ENCODE results near the gene SURF6.

The SURF6 gene

DNA sequence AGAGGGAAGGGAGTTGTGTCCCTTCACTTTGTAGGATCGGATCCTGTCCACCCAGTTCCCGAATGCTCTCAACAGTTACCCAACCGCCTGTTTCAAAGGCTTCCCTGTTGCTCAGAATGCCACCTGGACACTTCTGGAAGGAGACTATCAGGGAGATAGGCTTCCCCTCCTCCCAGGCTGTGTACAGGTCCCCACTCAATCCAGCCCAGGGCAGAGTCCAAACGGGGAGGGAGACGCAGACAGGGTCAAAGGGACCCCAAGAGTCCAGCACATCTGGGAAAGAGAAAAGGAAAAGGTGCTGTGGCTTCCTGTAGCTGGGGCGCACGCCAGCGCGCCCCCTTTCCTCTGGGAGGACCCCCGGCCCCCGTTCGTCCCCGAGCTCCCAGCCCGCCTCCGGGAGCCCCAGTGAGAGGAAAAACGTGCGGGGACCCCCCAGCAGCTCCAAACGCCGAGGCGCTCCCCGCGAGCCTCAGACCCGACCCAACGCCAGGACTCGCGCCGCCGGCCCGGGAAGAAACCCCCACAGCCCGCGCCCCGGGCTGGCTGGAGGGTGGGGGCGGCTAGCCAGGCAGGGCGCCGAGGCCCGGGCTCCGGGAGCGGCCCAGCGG lies 39.2 kb upstream of the SURF6 start:
- Histone ChIP-seq H3K18ac (ENCODE audit: low read length) (peak overlapping the region; percentile 95), H3K14ac (ENCODE audit: low read length) (no peak overlapping the region), H2BK15ac (ENCODE audit: low read length) (no peak overlapping the region), H3K79me1 (ENCODE audit: low read depth, low read length) (peaks cover 17% of the 10 kb centered on the region), H2BK120ac (ENCODE audit: low read depth, low read length) (no peak overlapping the region), H2BK12ac (ENCODE audit: low read length) (no peak overlapping the region), H3K36me3 (replicated peaks in 1 of 2; ENCODE audit: control insufficient read depth in 2 of 2, insufficient read depth in 2 of 2, low read length in 2 of 2) (peaks cover 10 to 39% of the 10 kb centered on the region in 2 donors), H3K9me3 (replicated peaks in 1 of 2; ENCODE audit: control insufficient read depth in 2 of 2, insufficient read depth in 1 of 2, low read depth in 1 of 2, low read length in 2 of 2) (peaks cover 0 to 10% of the 10 kb centered on the region in 2 donors), H3K27ac (replicated peaks; ENCODE audit: low read length) (no peak overlapping the region), H4K91ac (ENCODE audit: low read depth, low read length, poor library complexity) (no peak overlapping the region), H3K4me1 (ENCODE audit: control insufficient read depth in 2 of 2, insufficient read depth in 1 of 2, low read depth in 1 of 2, low read length in 2 of 2) (peaks cover 2 to 7% of the 10 kb centered on the region in 2 donors), H3K23ac (ENCODE audit: low read depth, low read length, poor library complexity) (no peak overlapping the region), H3K4me3 (ENCODE audit: low read length in 2 of 2) (peak overlapping the region; percentile 90 to 99), H3K9ac (ENCODE audit: low read depth, low read length, poor library complexity) (peak overlapping the region; percentile 97), H2AFZ (ENCODE audit: low read length) (peak overlapping the region; percentile 91), H2BK5ac (ENCODE audit: low read length) (peak overlapping the region; percentile 2), H3K4me2 (ENCODE audit: insufficient read depth, low read length, poor library complexity, severe bottlenecking) (peak overlapping the region; percentile 48), H2AK5ac (ENCODE audit: low read depth, low read length) (peak overlapping the region; percentile 60), H4K8ac (ENCODE audit: low read depth, low read length) (no peak overlapping the region), H3K27me3 (ENCODE audit: control insufficient read depth in 3 of 3, insufficient read depth in 3 of 3, low read depth in 1 of 3, low read length in 3 of 3) (peaks cover 0 to 1% (median 0%) of the 10 kb centered on the region in 3 experiments), H3K4ac (ENCODE audit: low read length) (no peak overlapping the region)
- DNase-seq (ENCODE audit: low spot score), result peak; percentile 23
- WGBS, 2 donors (ENCODE audit: extremely low coverage in 2 of 2, insufficient read length in 2 of 2, insufficient replicate concordance in 1 of 2), result no CpG with 5 or more reads among the region's 39 CpGs

DNA sequence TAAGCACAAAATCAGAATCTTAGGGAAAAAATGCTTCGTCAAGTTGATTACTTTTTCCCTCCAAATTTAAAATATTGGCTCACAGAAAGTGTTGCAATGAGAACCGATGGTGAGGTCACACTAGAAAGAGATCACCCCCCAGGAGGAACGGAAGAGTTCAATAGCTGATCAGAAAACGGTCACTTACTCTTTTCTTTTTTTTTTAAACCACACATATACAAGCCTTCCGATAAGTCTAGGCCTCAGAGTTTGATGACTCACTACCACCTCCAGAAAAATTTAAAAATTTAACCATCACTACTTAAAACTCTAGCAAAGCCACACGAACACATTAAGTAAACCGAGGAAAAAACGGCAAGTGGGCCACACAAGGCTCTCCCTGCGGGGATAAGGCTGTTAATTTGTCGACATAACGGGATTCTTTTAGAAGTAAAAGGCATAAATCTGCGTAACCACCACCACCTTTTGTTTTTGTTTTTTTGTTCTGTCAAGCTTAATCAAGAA lies 38.7 kb upstream of the SURF6 start:
- Histone ChIP-seq H3K9me3 (replicated peaks in 1 of 2; ENCODE audit: control insufficient read depth in 2 of 2, insufficient read depth in 1 of 2, low read depth in 1 of 2, low read length in 2 of 2) (peaks cover 0 to 10% of the 10 kb centered on the region in 2 donors), H3K9ac (ENCODE audit: low read depth, low read length, poor library complexity) (no peak overlapping the region), H3K14ac (ENCODE audit: low read length) (no peak overlapping the region), H3K4me1 (ENCODE audit: control insufficient read depth in 2 of 2, insufficient read depth in 1 of 2, low read depth in 1 of 2, low read length in 2 of 2) (peaks cover 2 to 7% of the 10 kb centered on the region in 2 donors), H2BK5ac (ENCODE audit: low read length) (no peak overlapping the region), H2AFZ (ENCODE audit: low read length) (no peak overlapping the region), H3K4ac (ENCODE audit: low read length) (no peak overlapping the region), H3K27ac (replicated peaks; ENCODE audit: low read length) (no peak overlapping the region), H2BK12ac (ENCODE audit: low read length) (no peak overlapping the region), H3K23ac (ENCODE audit: low read depth, low read length, poor library complexity) (no peak overlapping the region), H3K4me2 (ENCODE audit: insufficient read depth, low read length, poor library complexity, severe bottlenecking) (peak overlapping the region; percentile 48), H2BK120ac (ENCODE audit: low read depth, low read length) (no peak overlapping the region), H4K8ac (ENCODE audit: low read depth, low read length) (no peak overlapping the region), H3K27me3 (ENCODE audit: control insufficient read depth in 3 of 3, insufficient read depth in 3 of 3, low read depth in 1 of 3, low read length in 3 of 3) (peaks cover 0 to 1% (median 0%) of the 10 kb centered on the region in 3 experiments), H2BK15ac (ENCODE audit: low read length) (no peak overlapping the region), H3K79me1 (ENCODE audit: low read depth, low read length) (peaks cover 22% of the 10 kb centered on the region), H4K91ac (ENCODE audit: low read depth, low read length, poor library complexity) (no peak overlapping the region), H2AK5ac (ENCODE audit: low read depth, low read length) (no peak overlapping the region), H3K18ac (ENCODE audit: low read length) (no peak overlapping the region), H3K4me3 (ENCODE audit: low read length in 2 of 2) (peak overlapping the region; percentile 90 to 99), H3K36me3 (replicated peaks in 1 of 2; ENCODE audit: control insufficient read depth in 2 of 2, insufficient read depth in 2 of 2, low read length in 2 of 2) (peaks cover 15 to 45% of the 10 kb centered on the region in 2 donors)
- no CpG with 5 or more reads among the region's 12 CpGs for WGBS, 2 donors (ENCODE audit: extremely low coverage in 2 of 2, insufficient read length in 2 of 2, insufficient replicate concordance in 1 of 2)
- DNase-seq (ENCODE audit: low spot score), result no peak

DNA sequence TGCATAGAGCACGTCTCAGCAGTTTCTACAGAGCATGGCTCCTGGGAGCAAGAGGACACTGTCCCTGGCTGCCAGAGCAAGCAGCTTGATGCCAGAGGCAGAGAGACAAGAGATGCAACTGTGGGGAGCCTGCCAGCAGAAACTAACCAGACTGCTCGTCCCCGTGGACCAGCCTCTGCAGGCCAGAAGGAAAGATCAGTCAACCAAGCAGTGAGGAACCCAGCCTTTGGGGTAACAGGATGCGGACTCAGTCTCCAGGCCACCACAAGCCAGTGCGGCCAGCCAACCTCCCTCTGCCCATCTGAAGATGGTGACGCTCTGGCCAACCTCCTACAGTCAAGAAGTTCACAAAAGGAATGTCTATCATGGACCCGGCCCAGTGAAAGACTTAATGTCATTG lies 36.2 kb upstream of the SURF6 start:
- Histone ChIP-seq H3K4ac (ENCODE audit: low read length) (no peak overlapping the region), H3K27me3 (ENCODE audit: control insufficient read depth in 3 of 3, insufficient read depth in 3 of 3, low read depth in 1 of 3, low read length in 3 of 3) (peaks cover 0 to 1% (median 0%) of the 10 kb centered on the region in 3 experiments), H3K9me3 (replicated peaks in 1 of 2; ENCODE audit: control insufficient read depth in 2 of 2, insufficient read depth in 1 of 2, low read depth in 1 of 2, low read length in 2 of 2) (no peaks in the 10 kb centered on the region), H2BK5ac (ENCODE audit: low read length) (no peak overlapping the region), H3K18ac (ENCODE audit: low read length) (no peak overlapping the region), H3K23ac (ENCODE audit: low read depth, low read length, poor library complexity) (no peak overlapping the region), H2AK5ac (ENCODE audit: low read depth, low read length) (no peak overlapping the region), H3K79me1 (ENCODE audit: low read depth, low read length) (peaks cover 35% of the 10 kb centered on the region), H4K8ac (ENCODE audit: low read depth, low read length) (no peak overlapping the region), H3K27ac (replicated peaks; ENCODE audit: low read length) (no peak overlapping the region), H3K9ac (ENCODE audit: low read depth, low read length, poor library complexity) (no peak overlapping the region), H2BK12ac (ENCODE audit: low read length) (no peak overlapping the region), H2BK15ac (ENCODE audit: low read length) (no peak overlapping the region), H3K4me3 (ENCODE audit: low read length in 2 of 2) (no peak overlapping the region), H2AFZ (ENCODE audit: low read length) (no peak overlapping the region), H2BK120ac (ENCODE audit: low read depth, low read length) (no peak overlapping the region), H3K4me2 (ENCODE audit: insufficient read depth, low read length, poor library complexity, severe bottlenecking) (no peak overlapping the region), H3K4me1 (ENCODE audit: control insufficient read depth in 2 of 2, insufficient read depth in 1 of 2, low read depth in 1 of 2, low read length in 2 of 2) (peaks cover 0 to 5% of the 10 kb centered on the region in 2 donors), H3K36me3 (replicated peaks in 1 of 2; ENCODE audit: control insufficient read depth in 2 of 2, insufficient read depth in 2 of 2, low read length in 2 of 2) (peaks cover 25 to 68% of the 10 kb centered on the region in 2 donors), H3K14ac (ENCODE audit: low read length) (no peak overlapping the region), H4K91ac (ENCODE audit: low read depth, low read length, poor library complexity) (no peak overlapping the region)
- no CpG with 5 or more reads among the region's 7 CpGs for WGBS, 2 donors (ENCODE audit: extremely low coverage in 2 of 2, insufficient read length in 2 of 2, insufficient replicate concordance in 1 of 2)
- no peak for DNase-seq (ENCODE audit: low spot score)

DNA sequence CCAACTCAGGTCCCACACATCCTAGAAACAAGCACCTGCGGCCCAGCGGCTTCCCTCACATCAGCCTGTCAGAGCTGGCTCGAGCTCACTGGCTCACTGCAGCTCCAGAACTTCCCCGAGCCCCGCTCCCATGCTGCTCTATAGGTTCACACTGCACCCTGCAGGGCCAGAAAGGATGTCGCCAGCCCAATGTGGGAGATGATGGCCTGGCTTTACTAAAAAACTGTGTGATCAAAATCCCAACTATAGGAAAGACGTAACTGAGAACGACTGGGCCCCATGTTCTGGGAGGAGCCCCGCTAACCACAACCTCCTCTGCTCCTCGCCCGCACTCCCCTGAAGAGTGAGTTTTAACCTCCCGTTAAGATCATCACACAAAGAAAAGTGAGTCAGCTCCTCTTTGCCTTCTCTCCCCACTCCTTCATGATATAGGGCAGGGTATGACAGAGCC lies 35.3 kb upstream of the SURF6 start:
- Histone ChIP-seq H2AFZ (ENCODE audit: low read length) (no peak overlapping the region), H4K91ac (ENCODE audit: low read depth, low read length, poor library complexity) (no peak overlapping the region), H2AK5ac (ENCODE audit: low read depth, low read length) (no peak overlapping the region), H3K27ac (replicated peaks; ENCODE audit: low read length) (no peak overlapping the region), H2BK12ac (ENCODE audit: low read length) (no peak overlapping the region), H4K8ac (ENCODE audit: low read depth, low read length) (no peak overlapping the region), H3K4ac (ENCODE audit: low read length) (no peak overlapping the region), H3K23ac (ENCODE audit: low read depth, low read length, poor library complexity) (peak overlapping the region; percentile 8), H3K18ac (ENCODE audit: low read length) (no peak overlapping the region), H3K4me3 (ENCODE audit: low read length in 2 of 2) (no peak overlapping the region), H2BK5ac (ENCODE audit: low read length) (no peak overlapping the region), H2BK120ac (ENCODE audit: low read depth, low read length) (no peak overlapping the region), H3K9me3 (replicated peaks in 1 of 2; ENCODE audit: control insufficient read depth in 2 of 2, insufficient read depth in 1 of 2, low read depth in 1 of 2, low read length in 2 of 2) (no peaks in the 10 kb centered on the region), H3K27me3 (ENCODE audit: control insufficient read depth in 3 of 3, insufficient read depth in 3 of 3, low read depth in 1 of 3, low read length in 3 of 3) (peaks cover 0 to 1% (median 0%) of the 10 kb centered on the region in 3 experiments), H3K79me1 (ENCODE audit: low read depth, low read length) (peaks cover 38% of the 10 kb centered on the region), H3K4me1 (ENCODE audit: control insufficient read depth in 2 of 2, insufficient read depth in 1 of 2, low read depth in 1 of 2, low read length in 2 of 2) (peaks cover 0 to 5% of the 10 kb centered on the region in 2 donors), H3K4me2 (ENCODE audit: insufficient read depth, low read length, poor library complexity, severe bottlenecking) (no peak overlapping the region), H3K36me3 (replicated peaks in 1 of 2; ENCODE audit: control insufficient read depth in 2 of 2, insufficient read depth in 2 of 2, low read length in 2 of 2) (peaks cover 33 to 77% of the 10 kb centered on the region in 2 donors), H3K14ac (ENCODE audit: low read length) (no peak overlapping the region), H3K9ac (ENCODE audit: low read depth, low read length, poor library complexity) (no peak overlapping the region), H2BK15ac (ENCODE audit: low read length) (no peak overlapping the region)
- no CpG with 5 or more reads among the region's 12 CpGs for WGBS, 2 donors (ENCODE audit: extremely low coverage in 2 of 2, insufficient read length in 2 of 2, insufficient replicate concordance in 1 of 2)
- DNase-seq (ENCODE audit: low spot score), result no peak

All from neuronal stem cell (in vitro differentiated cells).